Activated CD8-positive, alpha-beta T cell treated with anti-CD3 and anti-CD28 coated beads for 36 hours (primary cell): Measurements from ENCODE around the gene SPRED3. TPM values are rescaled to one million over a fixed set of nuclear protein-coding genes. Genes with fewer than 3 reads are reported as not detected.
A peak's percentile ranks its signal among the peaks of the same experiment; 100 is the strongest.

Source experiments
- ATAC-seq: fragments of 200-7000 bp; cut with Tn5 transposase; one replicate; pipeline ENCODE4 v1.10.0; 2021; ENCODE audit warnings: mild to moderate bottlenecking, moderate library complexity
- CTCF ChIA-PET: fragments of 350-600 bp; sonication (Branson Sonifier 250); formaldehyde crosslinking; loops from one replicate; lab custom pipeline; 2021; ENCODE audit warnings: antibody characterized with exemption; lab: Charles Lee
- POLR2A ChIA-PET: fragments of 350-600 bp; sonication (Branson Sonifier 250); formaldehyde crosslinking; loops from one replicate; lab custom pipeline; 2021; ENCODE audit warnings: antibody characterized with exemption; lab: Charles Lee
- DNase-seq: peaks from one replicate; pipeline ENCODE4 v3.0.0-alpha.2; 2020
- H3K27ac Mint-ChIP-seq: one replicate; pipeline ENCODE4 v1.8.0; 2021; ENCODE audit warnings: mild to moderate bottlenecking, mixed read lengths
- H3K27me3 Mint-ChIP-seq: one replicate; pipeline ENCODE4 v1.8.0; 2021; ENCODE audit warnings: mixed read lengths
- H3K36me3 Mint-ChIP-seq: one replicate; pipeline ENCODE4 v1.8.0; 2021; ENCODE audit warnings: low read depth, mixed read lengths
- H3K4me1 Mint-ChIP-seq: one replicate; pipeline ENCODE4 v1.8.0; 2021; ENCODE audit warnings: low read depth, mixed read lengths
- H3K4me3 Mint-ChIP-seq: one replicate; pipeline ENCODE4 v1.8.0; 2021; ENCODE audit warnings: mild to moderate bottlenecking, moderate library complexity, mixed read lengths
- H3K9me3 Mint-ChIP-seq: one replicate; pipeline ENCODE4 v1.8.0; 2021; ENCODE audit warnings: mixed read lengths
- intact Hi-C: fragments of 100-400 bp; cut with micrococcal nuclease; formaldehyde crosslinking; loops from one replicate; pipeline ENCODE4 v1.10.0; 2022
- total RNA-seq, 2 experiments: library from RNA; stranded (reverse); gene quantifications; one replicate each; pipeline ENCODE4 v1.2.3, GENCODE V29; 2021
- TF ChIP-seq, protein P1 (sequence below): fragments of 200-600 bp; IDR thresholded peaks from one replicate; pipeline ENCODE4 v1.8.0; 2022; ENCODE audit warnings: antibody characterized with exemption, mild to moderate bottlenecking

Gene SPRED3
- total RNA-seq, 2 experiments from 2014 or later, result 0.69 to 1.5 TPM

DNA sequence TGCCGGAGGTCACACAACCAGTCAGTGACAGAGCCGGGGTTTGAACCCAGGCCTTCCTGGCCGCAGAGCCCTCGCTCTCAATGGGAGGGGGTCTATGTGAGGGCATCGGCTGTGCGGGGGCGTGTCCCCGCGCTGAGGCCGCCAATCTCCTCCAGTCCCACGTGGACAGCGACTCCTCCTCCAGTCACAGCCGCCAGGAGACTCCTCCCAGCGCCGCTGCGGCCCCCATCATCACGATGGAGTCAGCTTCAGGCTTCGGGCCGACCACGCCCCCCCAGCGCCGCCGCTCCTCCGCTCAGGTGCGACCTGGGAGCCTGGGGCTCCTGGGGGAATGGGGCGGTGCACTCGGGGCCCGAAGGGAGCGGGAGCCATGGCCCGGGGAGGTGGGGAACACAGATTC, 6.0 kb downstream of the SPRED3 start:
- Mint-ChIP-seq H3K9me3 (no peaks in the 10 kb centered on the region), H3K4me1 (peaks cover 20% of the 10 kb centered on the region), H3K27me3 (peaks cover 19% of the 10 kb centered on the region), H3K4me3 (peak overlapping the region; percentile 71), H3K36me3 (peaks cover 5% of the 10 kb centered on the region), H3K27ac (peak overlapping the region; percentile 56)
- DNase-seq (peak; percentile 92), ATAC-seq (peak; percentile 87)
- ChIA-PET CTCF (interaction anchor here (1.1 to 2.8 kb wide), 3 partner anchors 8 to 20 kb away, joined by 3 to 21 read pairs (median 5); partner anchors contain the start of genes FAM98C and PSMD8), POLR2A (interaction anchor here (0.9 to 2.6 kb wide), 5 partner anchors 9 to 17 kb away, joined by 3 to 11 read pairs (median 7); no protein-coding TSS in a partner anchor)
- intact Hi-C loops, result no loop called here
- TF ChIP-seq, protein P1, sequence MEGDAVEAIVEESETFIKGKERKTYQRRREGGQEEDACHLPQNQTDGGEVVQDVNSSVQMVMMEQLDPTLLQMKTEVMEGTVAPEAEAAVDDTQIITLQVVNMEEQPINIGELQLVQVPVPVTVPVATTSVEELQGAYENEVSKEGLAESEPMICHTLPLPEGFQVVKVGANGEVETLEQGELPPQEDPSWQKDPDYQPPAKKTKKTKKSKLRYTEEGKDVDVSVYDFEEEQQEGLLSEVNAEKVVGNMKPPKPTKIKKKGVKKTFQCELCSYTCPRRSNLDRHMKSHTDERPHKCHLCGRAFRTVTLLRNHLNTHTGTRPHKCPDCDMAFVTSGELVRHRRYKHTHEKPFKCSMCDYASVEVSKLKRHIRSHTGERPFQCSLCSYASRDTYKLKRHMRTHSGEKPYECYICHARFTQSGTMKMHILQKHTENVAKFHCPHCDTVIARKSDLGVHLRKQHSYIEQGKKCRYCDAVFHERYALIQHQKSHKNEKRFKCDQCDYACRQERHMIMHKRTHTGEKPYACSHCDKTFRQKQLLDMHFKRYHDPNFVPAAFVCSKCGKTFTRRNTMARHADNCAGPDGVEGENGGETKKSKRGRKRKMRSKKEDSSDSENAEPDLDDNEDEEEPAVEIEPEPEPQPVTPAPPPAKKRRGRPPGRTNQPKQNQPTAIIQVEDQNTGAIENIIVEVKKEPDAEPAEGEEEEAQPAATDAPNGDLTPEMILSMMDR, result no peak

DNA sequence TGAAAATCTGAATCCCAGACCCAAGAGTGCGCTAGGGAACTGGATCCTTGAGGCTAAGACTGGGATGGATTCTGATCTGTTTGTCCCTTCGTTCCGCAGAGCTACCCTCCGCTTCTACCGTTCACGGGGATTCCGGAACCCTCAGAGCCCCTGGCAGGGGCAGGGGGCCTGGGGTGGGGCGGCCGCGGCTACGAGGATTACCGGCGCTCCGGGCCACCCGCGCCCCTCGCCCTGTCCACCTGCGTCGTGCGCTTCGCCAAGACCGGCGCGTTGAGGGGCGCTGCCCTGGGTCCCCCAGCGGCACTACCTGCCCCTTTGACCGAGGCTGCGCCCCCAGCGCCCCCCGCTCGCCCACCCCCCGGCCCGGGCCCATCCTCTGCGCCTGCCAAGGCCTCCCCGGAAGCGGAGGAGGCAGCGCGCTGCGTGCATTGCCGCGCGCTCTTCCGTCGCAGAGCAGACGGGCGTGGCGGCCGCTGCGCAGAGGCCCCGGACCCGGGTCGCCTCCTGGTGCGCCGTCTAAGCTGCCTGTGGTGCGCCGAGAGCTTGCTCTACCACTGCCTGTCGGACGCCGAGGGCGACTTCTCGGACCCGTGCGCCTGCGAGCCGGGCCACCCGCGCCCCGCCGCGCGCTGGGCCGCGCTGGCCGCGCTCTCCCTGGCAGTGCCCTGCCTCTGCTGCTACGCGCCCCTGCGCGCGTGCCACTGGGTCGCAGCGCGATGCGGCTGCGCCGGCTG, 7.1 kb downstream of the SPRED3 start:
- H3K4me1 Mint-ChIP-seq, result peaks cover 18% of the 10 kb centered on the region
- peak overlapping the region; percentile 71 for H3K4me3 Mint-ChIP-seq
- peak; percentile 78 for ATAC-seq
- ChIA-PET CTCF (interaction anchor here (0.6 to 1.1 kb wide), 2 partner anchors 19 to 497 kb away, joined by 3 read pairs; no protein-coding TSS in a partner anchor), POLR2A (interaction anchor here (1.1 to 2.6 kb wide), 3 partner anchors 9 to 15 kb away, joined by 5 to 11 read pairs (median 7); no protein-coding TSS in a partner anchor)
- peaks cover 5% of the 10 kb centered on the region for H3K36me3 Mint-ChIP-seq
- DNase-seq, result peak; percentile 54
- intact Hi-C loops, result no loop called here
- TF ChIP-seq, protein P1, result no peak
- no peaks in the 10 kb centered on the region for H3K9me3 Mint-ChIP-seq
- H3K27me3 Mint-ChIP-seq, result peaks cover 16% of the 10 kb centered on the region
- H3K27ac Mint-ChIP-seq, result peak overlapping the region; percentile 56

DNA sequence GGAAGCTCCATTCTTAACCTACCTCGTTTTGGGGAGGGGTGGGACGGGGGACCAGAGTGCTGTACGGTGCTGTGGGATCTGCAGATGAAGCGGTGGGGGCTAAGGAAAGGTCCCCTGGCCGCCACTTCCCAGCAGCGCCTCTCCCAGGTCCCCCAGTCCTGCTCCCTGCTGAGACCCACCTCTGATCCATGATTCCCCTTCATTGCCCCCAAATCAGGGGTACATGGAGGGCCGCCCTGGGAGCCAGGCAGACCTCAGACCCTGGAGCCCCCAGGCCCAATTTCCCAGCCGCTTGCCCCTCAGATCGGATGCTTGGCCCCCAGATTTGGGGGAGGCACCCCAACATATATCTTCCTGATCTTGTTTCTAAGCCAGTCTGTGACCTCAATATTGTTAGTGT, 10.6 kb downstream of the SPRED3 start:
- DNase-seq (no peak), ATAC-seq (no peak)
- Mint-ChIP-seq H3K4me3 (no peak overlapping the region), H3K36me3 (peaks cover 5% of the 10 kb centered on the region), H3K9me3 (no peaks in the 10 kb centered on the region), H3K27me3 (peaks cover 4% of the 10 kb centered on the region), H3K27ac (no peak overlapping the region), H3K4me1 (peaks cover 21% of the 10 kb centered on the region)
- intact Hi-C loops, result no loop called here
- TF ChIP-seq, protein P1, result no peak
- POLR2A ChIA-PET, result interaction anchor here (1.8 kb wide), 1 partner anchor 11 kb away, joined by 5 read pairs; the partner anchor contains the start of genes GGN and SPRED3
- CTCF ChIA-PET, result interaction anchor here (0.9 kb wide), 1 partner anchor 257 kb away, joined by 3 read pairs; no protein-coding TSS in a partner anchor

DNA sequence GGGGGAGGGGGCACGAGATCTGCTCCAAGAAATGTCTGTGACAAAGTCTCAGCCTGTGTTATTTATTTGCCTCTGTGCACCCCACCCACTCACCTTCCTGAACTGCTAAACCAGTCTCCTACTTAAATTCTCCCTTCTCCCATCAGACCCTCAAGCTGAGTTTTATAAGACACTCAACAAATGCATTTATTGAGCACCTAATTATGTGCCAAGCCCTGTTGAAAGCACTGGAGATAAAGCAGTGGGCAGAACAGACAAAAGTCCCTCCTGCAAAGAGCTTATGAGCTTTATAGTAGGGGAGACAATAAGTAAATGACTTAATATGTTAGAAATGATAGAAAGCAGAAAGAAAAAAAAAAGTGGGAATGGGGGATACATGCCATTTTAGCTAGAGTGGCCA, 11.0 kb downstream of the SPRED3 start:
- Mint-ChIP-seq H3K36me3 (peaks cover 5% of the 10 kb centered on the region), H3K4me3 (no peak overlapping the region), H3K27me3 (peaks cover 3% of the 10 kb centered on the region), H3K4me1 (peaks cover 19% of the 10 kb centered on the region), H3K27ac (no peak overlapping the region), H3K9me3 (no peaks in the 10 kb centered on the region)
- intact Hi-C loops, result no loop called here
- ATAC-seq (no peak), DNase-seq (no peak)
- ChIA-PET POLR2A (interaction anchor here (1.8 kb wide), 1 partner anchor 11 kb away, joined by 5 read pairs; the partner anchor contains the start of genes GGN and SPRED3), CTCF (interaction anchor here (0.8 to 0.9 kb wide), 2 partner anchors 235 to 257 kb away, joined by 3 to 4 read pairs; no protein-coding TSS in a partner anchor)
- TF ChIP-seq, protein P1, result no peak
